Gastroesophageal sphincter (tissue), 3 donors: ENCODE results near the gene SPR.

Source experiments
- CTCF ChIP-seq, 4 experiments: fragments of 200-600 bp in 2 of 4; fragments of 450-650 bp in 2 of 4; sonication (generic) in 1 of 4; IDR thresholded peaks; one replicate each; pipeline ENCODE4 v1.5.1; 2017 to 2019; ENCODE audit warnings: antibody characterized with exemption in 4 of 4, mild to moderate bottlenecking in 2 of 4, moderate library complexity in 2 of 4
- EP300 ChIP-seq: sonication (generic); formaldehyde crosslinking; IDR thresholded peaks from one replicate; pipeline ENCODE4 v1.6.1; 2017; ENCODE audit warnings: antibody characterized with exemption, mild to moderate bottlenecking
- POLR2AphosphoS5 ChIP-seq: sonication (generic); formaldehyde crosslinking; IDR thresholded peaks from one replicate; pipeline ENCODE4 v1.6.1; 2017; ENCODE audit warnings: antibody characterized with exemption

- TF ChIP-seq EP300 (no peak), CTCF (IDR thresholded peaks at IDR 0.05) (no peak), POLR2AphosphoS5 (no peak)
Observed at GRCh38 chr2:72863046-72863445, 24.2 kb upstream of the SPR start.
